Transverse colon (tissue), 4 donors: ENCODE measurements around the gene FIGLA. TPM values are rescaled to one million over a fixed set of nuclear protein-coding genes. Genes with fewer than 3 reads are reported as not detected.

ENCODE experiments used
- DNase-seq: peaks from one replicate; pipeline ENCODE4 v3.0.0-alpha.2; 2019
- H3K27ac ChIP-seq, 4 donors: fragments of 200-600 bp; sonication (generic); 2 replicates each; pipeline ENCODE4 v1.5.1; 2016 to 2018; ENCODE audit warnings: inconsistent platforms in 4 of 4
- H3K27me3 ChIP-seq: fragments of 200-600 bp; sonication (generic); 2 replicates; pipeline ENCODE4 v1.5.1; 2017; ENCODE audit warnings: inconsistent platforms
- H3K36me3 ChIP-seq, 4 donors: fragments of 200-600 bp; sonication (generic); 2 replicates each; pipeline ENCODE4 v1.5.1; 2017 to 2019; ENCODE audit warnings: inconsistent platforms in 4 of 4
- H3K4me1 ChIP-seq, 4 donors: fragments of 200-600 bp; sonication (generic); 2 replicates each; pipeline ENCODE4 v1.5.1; 2017 to 2020; ENCODE audit warnings: inconsistent platforms in 4 of 4
- H3K4me3 ChIP-seq, 4 donors: fragments of 200-600 bp; sonication (generic); 1 replicate in 1 of 4; 2 replicates in 3 of 4; pipeline versions ENCODE4 v1.5.1 to v1.6.1; 2017 to 2019; ENCODE audit warnings: inconsistent platforms in 4 of 4
- H3K9me3 ChIP-seq, 2 donors: fragments of 200-600 bp; sonication (generic); 2 replicates each; pipeline ENCODE4 v1.5.1; 2017 to 2019; ENCODE audit warnings: inconsistent platforms in 2 of 2
- CTCF ChIP-seq, 5 experiments: fragments of 200-600 bp in 3 of 5; fragments of 450-650 bp in 2 of 5; sonication (generic) in 3 of 5; IDR thresholded peaks; 1 replicate in 2 of 5; 2 replicates in 3 of 5; pipeline ENCODE4 v1.5.1; 2016 to 2017; ENCODE audit warnings: antibody characterized with exemption in 5 of 5, inconsistent platforms in 3 of 5, mild to moderate bottlenecking in 2 of 5, moderate library complexity in 1 of 5
- EP300 ChIP-seq: sonication (generic); formaldehyde crosslinking; IDR thresholded peaks from one replicate; pipeline ENCODE4 v1.6.1; 2017; ENCODE audit warnings: antibody characterized with exemption, low read depth
- POLR2A ChIP-seq: fragments of 450-650 bp; IDR thresholded peaks from one replicate; pipeline ENCODE4 v1.6.1; 2016; ENCODE audit warnings: antibody characterized with exemption, mild to moderate bottlenecking, moderate library complexity
- POLR2AphosphoS5 ChIP-seq, 3 donors: sonication (generic); formaldehyde crosslinking; IDR thresholded peaks; one replicate each; pipeline ENCODE4 v1.6.1; 2016; ENCODE audit warnings: antibody characterized with exemption in 3 of 3
- WGBS, 2 donors: methylation state at CpG; one replicate each; pipeline ENCODE4 v1.1.5; 2018; ENCODE audit warnings: low coverage in 1 of 2; 5-methylcytosine and 5-hydroxymethylcytosine counted together
- in situ Hi-C, 4 donors: fragments of 200-750 bp; cut with MboI; loops; one replicate each; pipeline versions ENCODE4 v1.15.0 to v1.15.1; 2017; ENCODE audit warnings: low sequenced_read_pairs in 3 of 4, low pct_ligation_motif_present in 1 of 4, low pct_unique_long_range_greater_than_20kb in 1 of 4
- intact Hi-C: fragments of 100-400 bp; cut with DNase I; formaldehyde crosslinking; loops from one replicate; pipeline ENCODE4 v1.15.1; 2023; ENCODE audit warnings: low total_unique reads
- total RNA-seq, 4 donors: library from RNA; depleted of rRNA; stranded (reverse); fragments of >200 nt; gene quantifications; one replicate each; pipeline ENCODE4 v1.1.0, GENCODE V29; 2016

Gene FIGLA
- total RNA-seq, 4 donors from 2014 or later = not detected

- Histone ChIP-seq H3K4me1 (no peaks in the 10 kb centered on the region), H3K36me3 (no peaks in the 10 kb centered on the region), H3K27ac (no peak overlapping the region), H3K9me3 (no peaks in the 10 kb centered on the region), H3K27me3 (no peaks in the 10 kb centered on the region), H3K4me3 (no peak overlapping the region)
- WGBS, 2 donors = 56 to 77% methylated on average over 5 of the region's 5 CpGs
- in situ Hi-C loops (no loop called here), intact Hi-C loops (no loop called here)
- DNase-seq = no peak
- TF ChIP-seq POLR2AphosphoS5 (IDR thresholded peaks at IDR 0.05) = no peak
- TF ChIP-seq CTCF (IDR thresholded peaks at IDR 0.05) = no peak
- no peak for TF ChIP-seq POLR2A
- TF ChIP-seq EP300 = no peak
Observed at GRCh38 chr2:70827388-70827787, 36.9 kb upstream of the FIGLA start.

GRCh38 chr2:70826696-70827350 lies 36.4 kb upstream of the FIGLA start:
- intact Hi-C loops (no loop called here), in situ Hi-C loops (no loop called here)
- Histone ChIP-seq H3K27ac (no peak overlapping the region), H3K4me3 (no peak overlapping the region), H3K9me3 (no peaks in the 10 kb centered on the region), H3K27me3 (no peaks in the 10 kb centered on the region), H3K36me3 (no peaks in the 10 kb centered on the region), H3K4me1 (no peaks in the 10 kb centered on the region)
- TF ChIP-seq EP300 (no peak), POLR2AphosphoS5 (IDR thresholded peaks at IDR 0.05) (no peak), POLR2A (no peak), CTCF (IDR thresholded peaks at IDR 0.05) (no peak)
- no peak for DNase-seq
- WGBS, 2 donors = 67 to 70% methylated on average over 4 of the region's 4 CpGs

GRCh38 chr2:70823249-70823648 lies 32.8 kb upstream of the FIGLA start:
- Histone ChIP-seq H3K27me3 (peaks cover 4% of the 10 kb centered on the region), H3K27ac (no peak overlapping the region), H3K4me3 (no peak overlapping the region), H3K4me1 (no peaks in the 10 kb centered on the region), H3K36me3 (no peaks in the 10 kb centered on the region), H3K9me3 (no peaks in the 10 kb centered on the region)
- TF ChIP-seq CTCF (IDR thresholded peaks at IDR 0.05) (no peak), POLR2AphosphoS5 (IDR thresholded peaks at IDR 0.05) (no peak), POLR2A (no peak), EP300 (no peak)
- DNase-seq = no peak
- in situ Hi-C loops = no loop called here
- intact Hi-C loops = no loop called here
- WGBS, 2 donors = 90% methylated on average over 4 of the region's 5 CpGs; no CpG with 5 or more reads in 1 of the 2 donors

GRCh38 chr2:70822843-70823242 lies 32.4 kb upstream of the FIGLA start:
- in situ Hi-C loops = no loop called here
- Histone ChIP-seq H3K36me3 (no peaks in the 10 kb centered on the region), H3K4me1 (no peaks in the 10 kb centered on the region)

More at GRCh38 chr2:70822843-70823242, 32.4 kb upstream of the FIGLA start:
- Histone ChIP-seq H3K27ac (no peak overlapping the region), H3K4me3 (no peak overlapping the region), H3K27me3 (peaks cover 4% of the 10 kb centered on the region), H3K9me3 (no peaks in the 10 kb centered on the region)
- 86% methylated on average over 8 of the region's 8 CpGs; no CpG with 5 or more reads in 1 of the 2 donors for WGBS, 2 donors
- intact Hi-C loops = no loop called here
- no peak for DNase-seq
- no peak for TF ChIP-seq CTCF (IDR thresholded peaks at IDR 0.05)
- TF ChIP-seq POLR2AphosphoS5 (IDR thresholded peaks at IDR 0.05) = no peak
- no peak for TF ChIP-seq EP300
- TF ChIP-seq POLR2A = no peak
